Subcutaneous adipose tissue (tissue), 4 donors: ENCODE data around the gene AHRR. TPM values are rescaled to one million over a fixed set of nuclear protein-coding genes. Genes with fewer than 3 reads are reported as not detected.

Experiments
- CTCF ChIP-seq: fragments of 450-650 bp; IDR thresholded peaks from one replicate; pipeline ENCODE4 v1.5.1; 2016; ENCODE audit warnings: low read depth, mild to moderate bottlenecking, control low read depth, antibody characterized with exemption, moderate library complexity
- total RNA-seq, 4 donors: library from RNA; depleted of rRNA; stranded (reverse); fragments of >200 nt; gene quantifications; one replicate each; pipeline ENCODE4 v1.1.0, GENCODE V29; 2016

AHRR gene
- total RNA-seq, 4 donors from 2014 or later: 0.34 to 1.1 (median 0.46) TPM

DNA sequence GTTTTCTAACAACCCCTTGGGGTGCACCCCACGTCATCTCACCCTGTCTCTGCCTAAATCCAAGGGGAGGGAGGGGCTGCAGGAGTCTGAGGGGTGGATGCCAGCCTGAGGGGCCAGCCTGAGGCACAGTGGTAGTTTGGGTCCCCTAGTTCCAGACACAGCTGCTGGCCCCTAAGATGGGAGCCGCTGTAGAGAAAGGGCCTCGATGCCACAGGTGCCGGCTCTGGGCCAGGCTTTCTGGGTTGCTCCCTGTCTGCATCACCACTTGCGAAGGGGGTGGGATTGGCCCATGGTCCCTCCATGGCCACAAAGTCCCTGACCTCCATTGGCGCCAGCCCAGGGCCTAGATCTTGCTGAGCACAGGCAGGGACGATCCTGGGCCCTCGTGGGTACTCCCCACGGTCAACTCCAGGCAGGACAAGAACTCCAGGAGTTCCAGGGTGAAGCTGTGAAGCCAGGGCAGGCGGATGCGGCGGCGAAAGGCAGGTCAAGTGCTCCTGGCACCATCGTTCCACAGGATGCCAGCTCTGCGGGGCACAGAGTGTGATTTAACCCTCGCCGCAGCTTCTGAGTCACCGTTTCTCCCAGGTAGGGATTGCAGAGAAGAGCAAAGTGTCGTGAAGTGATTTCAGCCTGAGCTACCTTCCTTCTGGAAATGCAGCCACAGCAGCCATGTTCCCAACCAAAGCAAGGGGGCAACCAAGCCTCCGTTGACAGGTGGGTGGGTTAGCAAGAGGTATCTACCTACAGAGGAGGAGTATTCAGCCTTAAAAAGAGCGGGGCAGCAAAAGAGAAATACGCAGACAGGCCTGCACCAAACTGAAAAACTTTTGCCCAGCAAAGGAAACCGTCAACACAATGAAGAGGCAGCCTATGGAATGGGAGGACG is 79.9 kb downstream of the AHRR start:
- no peak for TF ChIP-seq CTCF

GRCh38 chr5:402615-403359 is 81.3 kb downstream of the AHRR start:
- no peak for TF ChIP-seq CTCF

DNA sequence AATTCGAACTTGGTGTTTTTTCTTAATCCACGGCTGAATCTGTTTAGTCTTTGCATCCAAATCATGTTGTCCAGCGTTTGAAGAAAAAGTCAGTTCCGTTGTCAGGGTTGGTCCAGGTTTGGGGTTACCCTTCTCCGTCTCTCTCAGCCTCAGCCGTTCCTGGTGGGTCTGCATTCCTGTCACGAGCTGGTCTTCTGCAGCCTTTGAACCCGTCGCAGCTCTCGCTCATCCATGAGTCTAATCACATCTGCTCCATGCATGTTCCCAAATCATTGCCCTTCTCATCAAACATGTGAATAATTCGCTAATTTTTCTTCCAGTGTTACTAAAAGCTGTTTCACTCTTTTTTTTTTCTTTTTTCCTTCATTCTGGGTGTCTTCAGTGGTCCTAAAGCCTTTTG is 82.5 kb downstream of the AHRR start:
- TF ChIP-seq CTCF: no peak

DNA sequence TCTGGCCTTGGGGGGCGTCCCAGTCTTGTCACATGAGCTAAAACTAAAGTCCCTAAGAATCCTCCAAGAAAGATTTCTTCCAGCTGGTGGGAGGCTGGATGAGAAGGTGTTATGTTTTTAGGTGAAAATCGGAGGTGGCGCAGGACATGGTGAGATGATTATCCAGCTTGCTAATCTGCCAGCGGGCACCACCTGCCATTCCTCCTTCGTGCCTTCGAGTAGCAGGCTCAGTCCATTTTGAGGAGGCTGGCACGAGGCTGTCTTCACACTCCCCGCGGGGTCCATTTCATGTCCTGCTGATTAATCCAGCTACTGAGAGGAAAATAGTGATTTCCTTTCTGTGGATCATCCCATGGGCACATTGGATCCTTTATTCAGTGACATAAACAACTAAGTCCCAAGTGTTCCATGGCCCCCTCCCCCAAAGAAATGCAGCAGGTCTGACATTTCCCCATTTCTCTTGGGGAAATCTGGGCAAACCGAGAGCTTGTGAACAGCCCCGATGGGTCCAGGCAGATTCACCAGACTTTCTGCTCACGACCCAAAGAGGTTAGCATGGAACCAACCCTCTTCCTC is 83.2 kb downstream of the AHRR start:
- TF ChIP-seq CTCF: no peak

GRCh38 chr5:405421-405820 is 83.9 kb downstream of the AHRR start:
- TF ChIP-seq CTCF: no peak

GRCh38 chr5:406041-406440 is 84.5 kb downstream of the AHRR start:
- no peak for TF ChIP-seq CTCF

DNA sequence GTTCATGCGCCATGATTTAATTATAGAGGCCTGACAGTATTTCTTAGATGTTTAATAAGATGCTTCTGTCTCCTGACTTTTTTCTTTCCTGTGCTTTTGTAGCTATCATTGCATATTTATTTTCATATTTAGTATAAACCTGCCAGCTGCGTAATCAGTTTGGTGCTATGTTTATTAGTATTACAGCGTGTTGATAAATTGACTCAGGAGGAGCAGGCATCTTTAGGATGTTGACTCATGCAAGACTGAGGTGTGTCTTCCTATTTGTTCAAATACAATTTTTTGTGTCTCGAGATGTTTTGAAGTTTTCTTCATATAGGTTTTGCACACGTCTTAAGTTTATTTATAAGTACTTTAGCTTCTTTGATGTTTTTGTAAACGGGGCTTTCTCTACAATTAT is 85.5 kb downstream of the AHRR start:
- no peak for TF ChIP-seq CTCF
